Keratinocyte (primary cell): ENCODE data around the gene FARSB. TPM values are rescaled to one million over a fixed set of nuclear protein-coding genes. Genes with fewer than 3 reads are reported as not detected.

Experiments used
- DNase-seq: peaks from one replicate; pipeline ENCODE4 v3.0.0-alpha.2; 2011; ENCODE audit warnings: low read depth, missing footprints, low spot score
- FAIRE-seq: peaks from 2 replicates; lab custom pipeline; 2011; peaks lifted over from hg19 to GRCh38; lab: Jason Lieb, UNC
- H2AFZ ChIP-seq: 2 replicates; pipeline ENCODE4 v1.6.0; 2012; ENCODE audit warnings: low read length, control low read depth, inconsistent platforms; ENCODE audit not compliant: control insufficient read depth
- H3K27ac ChIP-seq: 2 replicates; pipeline ENCODE4 v1.5.1; 2011; ENCODE audit warnings: low read length; ENCODE audit not compliant: control insufficient read depth, insufficient read depth
- H3K27me3 ChIP-seq: 3 replicates; pipeline ENCODE4 v1.6.0; 2011; ENCODE audit warnings: low read length; ENCODE audit not compliant: control insufficient read depth, insufficient read depth; ENCODE audit errors: extremely low read depth
- H3K36me3 ChIP-seq, 2 experiments: 2 replicates in 1 of 2; 3 replicates in 1 of 2; pipeline ENCODE4 v1.5.1; 2011; ENCODE audit warnings: low read length in 2 of 2, mild to moderate bottlenecking in 1 of 2; ENCODE audit not compliant: control insufficient read depth in 2 of 2, insufficient read depth in 2 of 2; ENCODE audit errors: extremely low read depth in 1 of 2
- H3K4me1 ChIP-seq: 3 replicates; pipeline ENCODE4 v1.5.1; 2011; ENCODE audit warnings: low read length; ENCODE audit not compliant: control insufficient read depth, insufficient read depth; ENCODE audit errors: extremely low read depth
- H3K4me2 ChIP-seq: 3 replicates; pipeline ENCODE4 v1.6.0; 2011; ENCODE audit warnings: low read depth, low read length; ENCODE audit not compliant: control insufficient read depth, insufficient read depth; ENCODE audit errors: extremely low read depth
- H3K4me3 ChIP-seq, 3 experiments: fragments of 200-600 bp in 1 of 3; sonication (generic) in 1 of 3; 2 replicates in 2 of 3; 3 replicates in 1 of 3; pipeline ENCODE4 v1.5.1; 2011 to 2016; ENCODE audit warnings: low read length in 3 of 3, mild to moderate bottlenecking in 3 of 3, control low read depth in 2 of 3, inconsistent platforms in 1 of 3, low read depth in 1 of 3, mixed read lengths in 1 of 3, mixed run types in 1 of 3, moderate library complexity in 1 of 3; ENCODE audit not compliant: control insufficient read depth in 2 of 3, insufficient read depth in 2 of 3; ENCODE audit errors: extremely low read depth in 1 of 3
- H3K79me2 ChIP-seq: 2 replicates; pipeline ENCODE4 v1.6.0; 2012; ENCODE audit warnings: low read length; ENCODE audit not compliant: control insufficient read depth, insufficient read depth
- H3K9ac ChIP-seq: 3 replicates; pipeline ENCODE4 v1.6.0; 2011; ENCODE audit warnings: low read length; ENCODE audit not compliant: control insufficient read depth, insufficient read depth; ENCODE audit errors: extremely low read depth
- H3K9me1 ChIP-seq: 3 replicates; pipeline ENCODE4 v1.6.0; 2011; ENCODE audit warnings: low read length; ENCODE audit not compliant: control insufficient read depth, insufficient read depth; ENCODE audit errors: extremely low read depth
- H3K9me3 ChIP-seq: 2 replicates; pipeline ENCODE4 v1.5.1; 2012; ENCODE audit warnings: low read depth, low read length; ENCODE audit not compliant: control insufficient read depth
- H4K20me1 ChIP-seq: 3 replicates; pipeline ENCODE4 v1.6.0; 2011; ENCODE audit warnings: low read length; ENCODE audit not compliant: control insufficient read depth, insufficient read depth; ENCODE audit errors: extremely low read depth
- EZH2 ChIP-seq: IDR thresholded peaks from one replicate; pipeline ENCODE4 v1.6.1; 2012; ENCODE audit warnings: inconsistent platforms, mild to moderate bottlenecking, low read length, moderate library complexity
- dilution Hi-C: fragments of 300-500 bp; cut with MboI; formaldehyde crosslinking; loops from one replicate; pipeline ENCODE4 v1.7.0; 2020; ENCODE audit warnings: low sequenced_read_pairs; ENCODE audit not compliant: extremely low pct_ligation_motif_present
- polyA plus RNA-seq, 5 experiments: library from polyadenylated mRNA; depleted of rRNA in 3 of 5; stranded (reverse) in 3 of 5; stranded (forward) in 1 of 5; unstranded in 1 of 5; fragments of >200 nt; gene quantifications; 1 replicate in 1 of 5; 2 replicates in 3 of 5; 3 replicates in 1 of 5; pipeline versions ENCODE4 v1.2.1 to v1.2.3, GENCODE V29; 2011 to 2012; ENCODE audit warnings: missing spikeins in 2 of 5, low read depth in 1 of 5, low replicate concordance in 1 of 5
- TF ChIP-seq, protein P1 (sequence below), 3 experiments: IDR thresholded peaks in 1 of 3; conservative IDR thresholded peaks in 1 of 3; optimal IDR thresholded peaks in 1 of 3; 2 replicates in 2 of 3; 3 replicates in 1 of 3; pipeline versions ENCODE3 to v1.5.1; 2011; ENCODE audit warnings: low read length in 3 of 3, mild to moderate bottlenecking in 3 of 3, moderate library complexity in 2 of 3, control low read depth in 1 of 3, inconsistent platforms in 1 of 3; ENCODE audit not compliant: insufficient read depth in 2 of 3; ENCODE audit errors: extremely low read depth in 1 of 3

FARSB gene
- polyA plus RNA-seq, 1 donor (not counting 4 experiments of a cell fraction or from before 2014, with no cell fraction given): 68.8 TPM

GRCh38 chr2:222686086-222686750, 30.3 kb upstream of the FARSB start:
- no peak for FAIRE-seq
- Histone ChIP-seq H4K20me1 (no peaks in the 10 kb centered on the region), H3K9ac (no peak overlapping the region), H2AFZ (no peak overlapping the region), H3K79me2 (no peaks in the 10 kb centered on the region), H3K27me3 (peaks cover 6% of the 10 kb centered on the region), H3K9me1 (no peaks in the 10 kb centered on the region), H3K27ac (no peak overlapping the region), H3K4me1 (no peaks in the 10 kb centered on the region), H3K4me3 (no peak overlapping the region), H3K4me2 (no peak overlapping the region), H3K9me3 (no peaks in the 10 kb centered on the region), H3K36me3 (no peaks in the 10 kb centered on the region)
- TF ChIP-seq, protein P1, sequence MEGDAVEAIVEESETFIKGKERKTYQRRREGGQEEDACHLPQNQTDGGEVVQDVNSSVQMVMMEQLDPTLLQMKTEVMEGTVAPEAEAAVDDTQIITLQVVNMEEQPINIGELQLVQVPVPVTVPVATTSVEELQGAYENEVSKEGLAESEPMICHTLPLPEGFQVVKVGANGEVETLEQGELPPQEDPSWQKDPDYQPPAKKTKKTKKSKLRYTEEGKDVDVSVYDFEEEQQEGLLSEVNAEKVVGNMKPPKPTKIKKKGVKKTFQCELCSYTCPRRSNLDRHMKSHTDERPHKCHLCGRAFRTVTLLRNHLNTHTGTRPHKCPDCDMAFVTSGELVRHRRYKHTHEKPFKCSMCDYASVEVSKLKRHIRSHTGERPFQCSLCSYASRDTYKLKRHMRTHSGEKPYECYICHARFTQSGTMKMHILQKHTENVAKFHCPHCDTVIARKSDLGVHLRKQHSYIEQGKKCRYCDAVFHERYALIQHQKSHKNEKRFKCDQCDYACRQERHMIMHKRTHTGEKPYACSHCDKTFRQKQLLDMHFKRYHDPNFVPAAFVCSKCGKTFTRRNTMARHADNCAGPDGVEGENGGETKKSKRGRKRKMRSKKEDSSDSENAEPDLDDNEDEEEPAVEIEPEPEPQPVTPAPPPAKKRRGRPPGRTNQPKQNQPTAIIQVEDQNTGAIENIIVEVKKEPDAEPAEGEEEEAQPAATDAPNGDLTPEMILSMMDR (optimal IDR thresholded peaks at IDR 0.05 in 1 of 3, IDR thresholded peaks at IDR 0.05 in 1 of 3, conservative IDR thresholded peaks at IDR 0.05 in 1 of 3; ENCODE audit: extremely low read depth in 1 of 3, insufficient read depth in 2 of 3, low read length in 3 of 3): no peak
- no peak for TF ChIP-seq EZH2
- no peak for DNase-seq
- dilution Hi-C loops: no loop called here

DNA sequence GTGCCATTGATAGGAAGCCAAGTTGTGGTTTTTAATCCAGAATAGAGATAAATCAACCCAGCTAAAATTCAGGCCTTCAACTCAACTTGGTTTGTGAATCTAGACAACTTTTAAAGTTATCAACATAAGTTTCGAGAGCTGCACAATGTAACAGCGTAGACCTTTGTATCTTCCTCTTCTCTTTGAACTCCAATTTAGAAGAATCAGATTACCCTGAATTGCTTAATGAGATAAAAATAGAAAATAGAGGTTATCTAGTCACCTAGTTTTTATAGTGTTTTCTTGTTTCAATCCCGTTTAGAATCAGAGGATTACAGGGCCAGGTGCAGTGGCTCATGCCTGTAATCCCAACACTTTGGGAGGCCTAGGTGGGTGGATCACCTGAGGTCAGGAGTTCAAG, 27.9 kb upstream of the FARSB start:
- dilution Hi-C loops: no loop called here
- DNase-seq (no peak), FAIRE-seq (no peak)
- Histone ChIP-seq H3K4me3 (no peak overlapping the region), H4K20me1 (no peaks in the 10 kb centered on the region), H3K27ac (no peak overlapping the region), H3K9me1 (no peaks in the 10 kb centered on the region), H3K4me2 (no peak overlapping the region), H3K79me2 (no peaks in the 10 kb centered on the region), H3K27me3 (peaks cover 9% of the 10 kb centered on the region), H2AFZ (no peak overlapping the region), H3K36me3 (no peaks in the 10 kb centered on the region), H3K4me1 (no peaks in the 10 kb centered on the region), H3K9me3 (no peaks in the 10 kb centered on the region), H3K9ac (no peak overlapping the region)
- TF ChIP-seq, protein P1 (optimal IDR thresholded peaks at IDR 0.05 in 1 of 3, IDR thresholded peaks at IDR 0.05 in 1 of 3, conservative IDR thresholded peaks at IDR 0.05 in 1 of 3; ENCODE audit: extremely low read depth in 1 of 3, insufficient read depth in 2 of 3, low read length in 3 of 3): no peak
- no peak for TF ChIP-seq EZH2
